ENCODE measurements around the gene CAT. TPM values are rescaled to one million over a fixed set of nuclear protein-coding genes. Genes with fewer than 3 reads are reported as not detected.

The CAT gene
- total RNA-seq, 1 donor from 2014 or later = 108 TPM

DNA sequence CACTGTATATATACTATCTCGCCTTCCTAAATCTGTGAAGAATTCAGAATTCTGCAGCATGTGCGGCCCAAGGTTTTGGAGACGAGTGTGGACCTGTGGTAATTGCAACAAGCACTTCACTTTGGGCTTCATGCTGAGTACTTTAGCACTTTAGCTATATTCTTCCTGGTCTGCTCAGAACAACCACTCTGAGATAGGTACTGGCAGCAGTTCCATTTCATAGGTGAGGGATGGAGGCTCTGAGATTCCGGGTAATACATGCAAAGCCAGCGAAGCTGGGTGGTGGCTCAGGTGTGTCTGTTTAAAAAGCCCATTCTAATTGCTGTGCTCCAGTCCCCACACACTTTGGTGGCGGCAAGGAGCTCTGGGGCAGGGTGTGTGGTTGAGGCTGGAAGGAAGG is 68.4 kb downstream of the CAT start:
- Histone ChIP-seq H3K4me1 (no peaks in the 10 kb centered on the region), H3K4me3 (no peak overlapping the region)
- DNase-seq (ENCODE audit: extremely low spot score in 2 of 2) = no peak

DNA sequence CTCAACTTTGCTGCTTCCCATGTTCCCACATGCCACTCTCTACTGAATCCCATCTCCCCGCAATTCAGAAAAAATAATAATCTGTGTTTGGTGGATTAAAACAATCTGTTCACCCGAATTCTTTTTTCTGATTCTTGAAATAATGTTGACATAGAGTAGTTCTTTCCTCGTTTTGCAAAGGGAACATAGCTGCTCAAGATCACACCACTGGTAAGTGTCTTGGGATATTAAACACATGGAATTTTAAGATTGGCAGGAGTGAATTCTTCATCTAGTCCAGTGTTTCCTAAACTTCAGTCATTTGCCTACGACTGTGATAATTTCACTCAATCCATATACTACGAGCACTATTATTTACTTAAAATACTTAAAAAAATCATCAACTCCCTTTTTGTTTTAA is 68.9 kb downstream of the CAT start:
- H3K4me3 ChIP-seq = no peak overlapping the region
- no peaks in the 10 kb centered on the region for H3K4me1 ChIP-seq
- H3K36me3 ChIP-seq = no peaks in the 10 kb centered on the region
- TF ChIP-seq, protein P1, sequence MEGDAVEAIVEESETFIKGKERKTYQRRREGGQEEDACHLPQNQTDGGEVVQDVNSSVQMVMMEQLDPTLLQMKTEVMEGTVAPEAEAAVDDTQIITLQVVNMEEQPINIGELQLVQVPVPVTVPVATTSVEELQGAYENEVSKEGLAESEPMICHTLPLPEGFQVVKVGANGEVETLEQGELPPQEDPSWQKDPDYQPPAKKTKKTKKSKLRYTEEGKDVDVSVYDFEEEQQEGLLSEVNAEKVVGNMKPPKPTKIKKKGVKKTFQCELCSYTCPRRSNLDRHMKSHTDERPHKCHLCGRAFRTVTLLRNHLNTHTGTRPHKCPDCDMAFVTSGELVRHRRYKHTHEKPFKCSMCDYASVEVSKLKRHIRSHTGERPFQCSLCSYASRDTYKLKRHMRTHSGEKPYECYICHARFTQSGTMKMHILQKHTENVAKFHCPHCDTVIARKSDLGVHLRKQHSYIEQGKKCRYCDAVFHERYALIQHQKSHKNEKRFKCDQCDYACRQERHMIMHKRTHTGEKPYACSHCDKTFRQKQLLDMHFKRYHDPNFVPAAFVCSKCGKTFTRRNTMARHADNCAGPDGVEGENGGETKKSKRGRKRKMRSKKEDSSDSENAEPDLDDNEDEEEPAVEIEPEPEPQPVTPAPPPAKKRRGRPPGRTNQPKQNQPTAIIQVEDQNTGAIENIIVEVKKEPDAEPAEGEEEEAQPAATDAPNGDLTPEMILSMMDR (IDR thresholded peaks at IDR 0.05) = no peak
- TF ChIP-seq POLR2A (IDR thresholded peaks at IDR 0.05) (no peak), POLR2AphosphoS5 (IDR thresholded peaks at IDR 0.05; ENCODE audit: insufficient read depth in 1 of 2, low read depth in 1 of 2) (no peak)
- no peak overlapping the region for H3K27ac ChIP-seq
- intact Hi-C loops (cut with DNase I) = no loop called here
- DNase-seq (ENCODE audit: extremely low spot score in 2 of 2) = no peak
- H3K27me3 ChIP-seq = no peaks in the 10 kb centered on the region
- no peaks in the 10 kb centered on the region for H3K9me3 ChIP-seq

More for the DNA sequence above, 68.4 kb downstream of the CAT start:
- Histone ChIP-seq H3K36me3 (no peaks in the 10 kb centered on the region), H3K27me3 (no peaks in the 10 kb centered on the region), H3K27ac (no peak overlapping the region), H3K9me3 (no peaks in the 10 kb centered on the region)
- intact Hi-C loops (cut with DNase I) = no loop called here
- TF ChIP-seq, protein P1 (IDR thresholded peaks at IDR 0.05) = no peak
- no peak for TF ChIP-seq POLR2AphosphoS5 (IDR thresholded peaks at IDR 0.05; ENCODE audit: insufficient read depth in 1 of 2, low read depth in 1 of 2)
- TF ChIP-seq POLR2A (IDR thresholded peaks at IDR 0.05) = no peak

- Histone ChIP-seq H3K27me3 (no peaks in the 10 kb centered on the region), H3K36me3 (no peaks in the 10 kb centered on the region), H3K4me3 (no peak overlapping the region), H3K4me1 (no peaks in the 10 kb centered on the region), H3K27ac (no peak overlapping the region), H3K9me3 (no peaks in the 10 kb centered on the region)
- intact Hi-C loops (cut with DNase I) = no loop called here
- no peak for DNase-seq (ENCODE audit: extremely low spot score in 2 of 2)
- TF ChIP-seq, protein P1 (IDR thresholded peaks at IDR 0.05) = no peak
- no peak for TF ChIP-seq POLR2A (IDR thresholded peaks at IDR 0.05)
- TF ChIP-seq POLR2AphosphoS5 (IDR thresholded peaks at IDR 0.05; ENCODE audit: insufficient read depth in 1 of 2, low read depth in 1 of 2) = no peak
Measured at GRCh38 chr11:34508524-34508923, 69.8 kb downstream of the CAT start.

DNA sequence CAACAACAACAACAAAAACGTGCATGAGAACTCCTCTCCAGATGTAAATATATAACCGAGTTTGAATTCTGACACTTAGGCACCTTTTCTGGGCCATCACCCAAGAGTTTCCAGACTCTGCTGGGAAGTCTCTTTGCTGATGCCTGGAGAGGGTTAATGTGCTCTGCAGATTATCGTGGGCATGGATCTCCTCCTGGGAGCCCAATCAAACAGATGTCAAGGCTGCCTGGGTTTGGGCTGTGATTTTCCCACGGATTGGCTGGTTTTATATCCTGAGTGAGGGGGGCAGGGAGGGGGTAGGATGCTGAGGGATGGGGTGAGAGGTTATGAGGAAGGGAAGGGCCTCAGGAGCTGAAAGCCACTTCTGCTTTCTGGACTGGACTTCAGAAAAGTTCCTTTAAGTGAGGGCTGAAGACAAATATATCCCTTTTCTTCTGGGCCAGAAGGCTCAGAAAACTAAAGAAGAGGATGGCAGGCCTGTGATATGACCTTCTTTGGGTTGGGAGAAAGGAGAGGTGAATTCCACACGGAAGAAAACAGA is 70.7 kb downstream of the CAT start:
- TF ChIP-seq, protein P1 (IDR thresholded peaks at IDR 0.05) = no peak
- no peak for TF ChIP-seq POLR2AphosphoS5 (IDR thresholded peaks at IDR 0.05; ENCODE audit: insufficient read depth in 1 of 2, low read depth in 1 of 2)
- TF ChIP-seq POLR2A (IDR thresholded peaks at IDR 0.05) = no peak
- intact Hi-C loops (cut with DNase I) = no loop called here
- Histone ChIP-seq H3K27me3 (no peaks in the 10 kb centered on the region), H3K4me3 (no peak overlapping the region), H3K9me3 (no peaks in the 10 kb centered on the region), H3K4me1 (no peaks in the 10 kb centered on the region), H3K36me3 (no peaks in the 10 kb centered on the region), H3K27ac (no peak overlapping the region)
- DNase-seq (ENCODE audit: extremely low spot score in 2 of 2) = no peak

GRCh38 chr11:34510218-34510617 is 71.5 kb downstream of the CAT start:
- intact Hi-C loops (cut with DNase I) = no loop called here
- DNase-seq (ENCODE audit: extremely low spot score in 2 of 2) = no peak
- TF ChIP-seq POLR2AphosphoS5 (IDR thresholded peaks at IDR 0.05; ENCODE audit: insufficient read depth in 1 of 2, low read depth in 1 of 2) (no peak), POLR2A (IDR thresholded peaks at IDR 0.05) (no peak)
- TF ChIP-seq, protein P1 (IDR thresholded peaks at IDR 0.05) = no peak
- Histone ChIP-seq H3K9me3 (no peaks in the 10 kb centered on the region), H3K4me1 (no peaks in the 10 kb centered on the region), H3K27ac (no peak overlapping the region), H3K4me3 (no peak overlapping the region), H3K36me3 (no peaks in the 10 kb centered on the region), H3K27me3 (no peaks in the 10 kb centered on the region)

All from vagina (tissue), 2 donors.